Bronchial epithelial cell (primary cell): ENCODE results near the gene OPALIN. TPM values are rescaled to one million over a fixed set of nuclear protein-coding genes. Genes with fewer than 3 reads are reported as not detected.

Experiments used
- DNase-seq: peaks from one replicate; pipeline ENCODE4 v3.0.0-alpha.2; 2010; ENCODE audit warnings: low read depth
- FAIRE-seq: peaks from 2 replicates; lab custom pipeline; 2011; peaks lifted over from hg19 to GRCh38; lab: Jason Lieb, UNC
- H3K27me3 ChIP-seq: 2 replicates; pipeline ENCODE4 v1.5.1; 2011; ENCODE audit warnings: low read length; ENCODE audit not compliant: control insufficient read depth, insufficient read depth
- H3K36me3 ChIP-seq: 2 replicates; pipeline ENCODE4 v1.5.1; 2011; ENCODE audit warnings: low read length; ENCODE audit not compliant: control insufficient read depth, insufficient read depth
- H3K4me3 ChIP-seq: 2 replicates; pipeline ENCODE4 v1.5.1; 2011; ENCODE audit warnings: mild to moderate bottlenecking, low read depth, low read length, control low read depth
- CTCF ChIP-seq: IDR thresholded peaks from 2 replicates; pipeline ENCODE4 v1.5.1; 2011; ENCODE audit warnings: mild to moderate bottlenecking, moderate library complexity, low read length, control low read depth, inconsistent platforms; ENCODE audit not compliant: insufficient read depth, severe bottlenecking
- total RNA-seq: library from RNA; depleted of rRNA; stranded (reverse); fragments of >200 nt; gene quantifications from 2 replicates; pipeline ENCODE4 v1.2.1, GENCODE V29; 2014

OPALIN gene
- total RNA-seq, 1 donor from 2014 or later = not detected

GRCh38 chr10:96304230-96304629, 54.6 kb downstream of the OPALIN start, which contains the start of gene DNTT:
Gene DNTT, plus strand, starts transcription at chr10:96304434. Its CDS starts 64 bp downstream, at chr10:96304498.
- no peak for TF ChIP-seq CTCF
- no peak for FAIRE-seq
- no peak for DNase-seq
- Histone ChIP-seq H3K27me3 (no peaks in the 10 kb centered on the region), H3K4me3 (no peak within 1 kb of the TSS), H3K36me3 (no peaks in the 10 kb centered on the region)

GRCh38 chr10:96301616-96302015, 57.2 kb downstream of the OPALIN start:
- H3K4me3 ChIP-seq = no peak overlapping the region
- TF ChIP-seq CTCF = no peak
- H3K36me3 ChIP-seq = no peaks in the 10 kb centered on the region
- FAIRE-seq (no peak), DNase-seq (no peak)
- no peaks in the 10 kb centered on the region for H3K27me3 ChIP-seq

- no peak overlapping the region for H3K4me3 ChIP-seq
- DNase-seq (no peak), FAIRE-seq (no peak)
- H3K27me3 ChIP-seq = no peaks in the 10 kb centered on the region
- H3K36me3 ChIP-seq = no peaks in the 10 kb centered on the region
- no peak for TF ChIP-seq CTCF
Observed at GRCh38 chr10:96299383-96299782, 59.4 kb downstream of the OPALIN start.

- H3K4me3 ChIP-seq = no peak overlapping the region
- H3K27me3 ChIP-seq = no peaks in the 10 kb centered on the region
- no peak for TF ChIP-seq CTCF
- no peak for DNase-seq
- no peaks in the 10 kb centered on the region for H3K36me3 ChIP-seq
- no peak for FAIRE-seq
Observed at GRCh38 chr10:96298362-96298761, 60.4 kb downstream of the OPALIN start.

GRCh38 chr10:96297486-96297885, 61.3 kb downstream of the OPALIN start:
- Histone ChIP-seq H3K4me3 (no peak overlapping the region), H3K27me3 (no peaks in the 10 kb centered on the region), H3K36me3 (no peaks in the 10 kb centered on the region)
- TF ChIP-seq CTCF = no peak
- DNase-seq (no peak), FAIRE-seq (no peak)

- DNase-seq = no peak
- no peak for TF ChIP-seq CTCF
- no peak for FAIRE-seq
- Histone ChIP-seq H3K4me3 (no peak overlapping the region), H3K27me3 (no peaks in the 10 kb centered on the region), H3K36me3 (no peaks in the 10 kb centered on the region)
Observed at GRCh38 chr10:96295475-96295874, 63.3 kb downstream of the OPALIN start.
